GM19397 (cell line): ENCODE measurements around the gene CIAO2A.

Experiments
- ATAC-seq: cut with Tn5 transposase; IDR thresholded peaks from one replicate; pipeline ENCODE4 v1.9.1; 2021; ENCODE audit warnings: mild to moderate bottlenecking, moderate library complexity; ENCODE audit not compliant: unreplicated experiment

The CIAO2A gene

GRCh38 chr15:64045101-64045435 lies 48.6 kb downstream of the CIAO2A start:
- ATAC-seq, result no peak

DNA sequence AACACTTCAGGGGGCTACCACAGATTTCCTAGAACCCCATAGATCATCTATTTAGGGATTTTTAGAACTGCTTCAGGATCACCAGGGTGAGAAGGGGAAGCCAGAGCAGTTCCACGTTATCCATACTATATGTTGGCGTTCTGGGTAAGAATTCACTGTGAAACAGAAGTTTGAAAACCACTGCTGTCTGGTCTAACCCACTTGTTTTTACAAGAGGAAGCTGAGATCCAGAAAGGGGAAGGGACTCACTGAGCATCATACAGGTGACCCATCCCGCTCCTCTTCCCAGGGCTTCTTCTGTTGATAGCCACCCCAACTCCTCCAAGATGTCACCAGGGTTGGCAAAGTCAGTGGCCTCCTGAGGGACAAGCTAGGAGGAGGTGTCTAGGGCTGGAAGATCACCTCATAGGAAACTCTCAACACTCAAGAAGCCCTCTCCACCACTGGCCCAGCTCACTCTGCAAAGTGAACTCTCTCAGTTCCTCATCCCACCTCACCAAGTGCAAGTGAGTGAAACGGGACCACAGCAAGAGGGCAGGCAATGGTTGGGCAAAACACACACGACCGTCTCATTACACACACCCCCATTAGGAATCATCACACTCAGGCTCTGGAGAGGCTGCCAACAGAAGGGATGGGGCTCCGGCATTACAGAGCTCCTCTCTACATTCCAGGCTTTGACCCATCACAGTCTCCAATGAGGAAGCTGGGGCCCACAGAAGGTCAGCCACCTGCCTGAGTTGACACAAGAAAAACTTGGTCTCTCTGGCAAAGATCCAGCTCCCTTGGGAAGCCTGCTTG lies 49.1 kb downstream of the CIAO2A start:
- ATAC-seq, result peak; percentile 46

DNA sequence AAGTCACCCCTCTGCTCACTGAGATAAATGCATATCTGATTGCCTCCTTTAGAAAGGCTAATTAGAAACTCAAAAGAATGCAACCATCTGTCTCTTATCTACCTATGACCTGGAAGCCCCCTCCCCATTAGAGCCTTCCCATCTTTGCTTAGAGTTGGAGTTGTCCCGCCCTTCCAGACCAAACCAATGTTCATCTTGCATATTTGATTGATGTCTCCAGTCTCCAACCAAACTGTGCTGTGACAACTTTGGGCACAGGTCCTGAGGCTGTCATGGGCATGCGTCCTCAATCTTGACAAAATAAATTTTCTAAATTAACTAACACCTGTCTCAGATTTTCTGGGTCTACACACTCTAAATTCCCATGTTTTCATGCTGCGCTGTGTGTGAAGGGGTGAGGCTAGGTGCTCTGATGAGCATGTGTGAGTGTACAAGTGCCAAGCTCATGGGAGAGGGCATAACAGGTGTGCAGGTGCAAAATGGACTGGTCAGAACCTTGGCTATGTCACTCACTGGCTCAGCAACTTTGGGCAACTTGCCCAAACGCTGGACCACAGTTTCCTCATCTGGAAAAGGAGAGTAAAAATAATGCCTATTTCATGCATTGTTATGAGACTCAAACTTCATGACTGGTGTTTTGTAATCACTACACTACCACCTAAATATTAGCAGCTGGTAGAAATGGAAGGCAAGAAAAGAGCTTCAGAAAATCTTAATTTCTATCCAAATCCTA lies 54.6 kb downstream of the CIAO2A start:
- ATAC-seq, result no peak

- no peak for ATAC-seq
These were observed 55.7 kb downstream of the CIAO2A start for GRCh38 chr15:64037966-64038365.

DNA sequence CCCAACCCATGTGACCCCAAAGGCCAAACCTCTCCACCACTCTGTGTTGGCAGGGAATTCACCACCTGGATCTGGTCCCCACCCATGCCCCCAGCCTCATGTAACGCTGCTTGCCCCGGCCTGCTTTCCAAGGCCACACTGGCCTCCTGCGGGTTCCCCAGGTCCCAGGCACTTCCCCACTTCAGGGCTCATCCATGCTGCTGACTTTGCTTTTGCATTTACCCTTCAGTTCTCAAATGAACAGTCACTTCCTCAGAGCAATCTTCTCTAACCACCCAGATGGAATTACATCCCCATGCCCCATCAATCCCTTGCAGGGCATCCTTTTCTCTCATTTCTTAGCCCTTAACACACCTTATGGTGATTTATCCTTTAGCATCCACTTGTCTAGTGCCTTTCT lies 56.5 kb downstream of the CIAO2A start:
- no peak for ATAC-seq

GRCh38 chr15:64035525-64035924 lies 58.1 kb downstream of the CIAO2A start:
- no peak for ATAC-seq

DNA sequence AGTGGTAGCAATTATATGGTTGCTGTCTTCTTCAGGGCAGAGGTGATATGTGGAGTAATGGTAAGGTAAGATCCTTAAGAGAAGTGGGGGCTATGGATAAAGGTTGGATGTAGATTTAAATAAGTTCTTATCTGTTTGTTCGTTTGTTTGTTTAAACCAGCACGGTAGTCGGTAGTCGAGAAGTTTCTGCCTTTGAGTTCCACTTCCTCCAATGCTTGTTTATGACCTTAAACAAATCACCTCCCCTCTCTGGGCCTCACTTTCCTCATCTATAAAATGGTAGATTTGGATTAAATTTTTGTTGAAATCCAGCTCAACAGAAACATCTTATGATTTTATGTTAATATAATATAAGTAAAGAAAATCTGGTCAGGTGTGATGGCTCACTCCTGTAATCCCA lies 59.1 kb downstream of the CIAO2A start:
- no peak for ATAC-seq

GRCh38 chr15:64032329-64032728 lies 61.3 kb downstream of the CIAO2A start:
- no peak for ATAC-seq

DNA sequence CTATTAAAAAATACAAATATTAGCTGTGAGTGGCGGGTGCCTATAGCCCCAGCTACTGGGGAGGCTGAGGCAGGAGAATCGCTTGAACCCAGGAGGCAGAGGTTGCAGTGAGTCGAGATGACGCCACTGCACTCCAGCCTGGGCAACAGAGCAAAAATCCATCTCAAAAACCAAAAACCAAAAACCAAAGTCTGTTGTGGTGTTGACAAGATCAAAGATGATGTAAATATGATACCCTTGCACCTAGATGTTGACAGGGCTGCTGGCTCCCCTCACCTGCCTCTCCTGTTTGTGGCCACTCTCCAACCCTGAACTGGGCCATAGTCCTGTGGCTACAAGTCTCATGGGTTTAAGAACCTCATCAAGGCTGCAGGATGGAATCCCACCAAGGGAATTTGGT lies 63.5 kb downstream of the CIAO2A start:
- ATAC-seq, result no peak

DNA sequence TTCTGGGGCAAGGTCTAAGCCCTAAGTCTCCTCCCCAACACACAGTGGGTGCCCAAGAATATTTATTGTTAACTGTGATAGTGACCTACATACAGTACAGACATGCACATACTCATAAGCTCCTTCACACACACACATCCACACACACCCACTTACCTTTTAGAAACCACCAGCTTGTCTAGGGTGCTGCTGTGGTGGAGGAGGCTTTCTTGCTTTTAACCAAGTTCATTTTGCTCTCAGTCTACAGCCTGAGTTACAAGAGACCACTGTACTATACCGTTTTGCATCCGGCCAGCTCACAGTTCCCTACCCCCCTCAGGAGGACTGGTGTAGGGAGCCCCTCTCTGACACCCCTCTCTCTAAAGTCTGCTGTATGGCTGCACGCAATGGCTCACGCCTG lies 64.0 kb downstream of the CIAO2A start:
- no peak for ATAC-seq

DNA sequence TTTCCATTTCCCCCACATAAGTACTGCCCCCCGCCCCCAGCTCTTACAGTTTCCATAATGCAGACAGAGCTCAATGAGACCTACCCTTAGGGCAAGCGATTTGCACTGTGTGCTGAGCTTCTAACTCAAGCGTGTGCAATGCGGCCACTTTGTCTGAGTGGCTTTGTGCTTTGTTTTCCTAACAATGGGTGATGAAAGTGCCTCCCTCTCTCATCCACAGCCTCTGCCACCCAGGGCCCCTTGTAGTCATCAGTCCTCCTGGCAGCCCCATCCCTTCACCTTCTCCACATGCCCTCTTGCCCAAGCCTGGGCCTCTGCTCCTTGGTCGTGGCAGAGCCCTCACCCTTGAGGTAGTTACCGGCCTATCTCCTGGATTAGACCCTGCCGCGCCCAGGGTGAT lies 64.5 kb downstream of the CIAO2A start:
- ATAC-seq, result no peak

- ATAC-seq, result no peak
These were observed 67.0 kb downstream of the CIAO2A start for GRCh38 chr15:64026591-64026990.

DNA sequence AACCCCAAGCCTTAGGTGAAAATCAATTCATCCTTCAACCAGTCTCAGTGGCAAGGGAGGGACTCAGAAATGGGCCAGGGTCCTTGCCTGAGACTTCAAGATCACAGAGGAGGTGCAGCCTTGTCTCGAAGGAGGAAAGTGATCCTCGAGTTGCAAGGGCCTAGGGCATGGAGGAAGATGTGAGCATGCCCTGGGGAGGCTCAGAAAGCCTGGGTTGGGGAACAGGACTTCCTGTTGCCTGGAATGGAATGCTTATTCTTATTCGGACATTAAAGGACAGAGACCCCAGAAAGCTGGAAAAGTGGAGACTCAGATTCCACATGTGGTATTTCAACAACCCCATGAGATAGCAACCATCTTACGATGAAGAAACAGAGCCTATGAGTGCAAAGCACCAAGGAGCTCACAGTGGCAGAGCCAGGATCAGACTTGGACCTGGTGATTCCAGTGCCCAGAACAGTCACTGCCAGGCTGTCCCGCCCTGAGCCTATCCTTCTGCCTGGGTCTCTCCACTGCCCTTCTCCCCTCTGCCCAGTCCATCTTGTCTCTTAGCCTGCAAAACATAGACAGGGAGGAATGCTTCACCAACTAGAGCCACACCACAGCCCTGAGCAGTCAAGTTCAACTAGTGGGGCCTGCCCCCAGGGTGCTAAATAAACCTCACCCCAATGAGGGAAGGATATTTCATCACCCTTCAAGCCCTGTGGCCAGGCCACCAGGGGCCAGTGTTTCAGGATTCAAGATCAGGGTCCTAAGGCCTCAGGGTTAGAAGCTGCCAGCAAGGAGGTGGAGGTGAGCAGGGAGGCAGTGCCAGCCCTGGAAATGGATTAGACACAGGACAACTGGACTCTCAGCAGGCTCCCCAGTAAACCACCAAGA lies 69.2 kb downstream of the CIAO2A start:
- no peak for ATAC-seq

GRCh38 chr15:64023220-64023619 lies 70.4 kb downstream of the CIAO2A start:
- no peak for ATAC-seq

DNA sequence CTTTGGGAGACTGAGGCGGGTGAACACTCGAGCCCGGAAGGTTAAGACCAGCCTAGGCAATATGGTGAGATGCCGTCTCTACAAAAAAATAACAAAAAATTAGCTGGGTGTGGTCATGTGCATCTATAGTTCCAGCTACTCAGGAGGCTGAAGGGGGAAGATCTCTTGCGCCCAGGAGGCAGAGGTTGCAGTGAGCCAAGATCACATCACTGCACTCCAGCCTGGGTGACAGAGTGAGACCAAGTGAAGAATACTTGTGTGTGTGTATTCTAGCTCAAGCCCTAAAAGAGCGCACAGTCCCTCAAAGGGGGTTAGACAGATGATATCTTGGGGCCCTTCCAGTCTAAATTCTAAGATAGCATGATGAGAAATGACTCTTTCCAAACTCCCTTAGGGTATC lies 71.1 kb downstream of the CIAO2A start:
- no peak for ATAC-seq
